NOMO-1 treated with dmso at 0.1 percent for 144 hours (cell line): ENCODE data around the gene RALGPS1.

ENCODE experiments used
- DNase-seq: peaks from one replicate; lab custom pipeline; 2025; ENCODE audit not compliant: unreplicated experiment; lab: John Stamatoyannopoulos, UW

RALGPS1 gene

GRCh38 chr9:127092041-127092608 is 177.5 kb downstream of the RALGPS1 start:
- no peak for DNase-seq

DNA sequence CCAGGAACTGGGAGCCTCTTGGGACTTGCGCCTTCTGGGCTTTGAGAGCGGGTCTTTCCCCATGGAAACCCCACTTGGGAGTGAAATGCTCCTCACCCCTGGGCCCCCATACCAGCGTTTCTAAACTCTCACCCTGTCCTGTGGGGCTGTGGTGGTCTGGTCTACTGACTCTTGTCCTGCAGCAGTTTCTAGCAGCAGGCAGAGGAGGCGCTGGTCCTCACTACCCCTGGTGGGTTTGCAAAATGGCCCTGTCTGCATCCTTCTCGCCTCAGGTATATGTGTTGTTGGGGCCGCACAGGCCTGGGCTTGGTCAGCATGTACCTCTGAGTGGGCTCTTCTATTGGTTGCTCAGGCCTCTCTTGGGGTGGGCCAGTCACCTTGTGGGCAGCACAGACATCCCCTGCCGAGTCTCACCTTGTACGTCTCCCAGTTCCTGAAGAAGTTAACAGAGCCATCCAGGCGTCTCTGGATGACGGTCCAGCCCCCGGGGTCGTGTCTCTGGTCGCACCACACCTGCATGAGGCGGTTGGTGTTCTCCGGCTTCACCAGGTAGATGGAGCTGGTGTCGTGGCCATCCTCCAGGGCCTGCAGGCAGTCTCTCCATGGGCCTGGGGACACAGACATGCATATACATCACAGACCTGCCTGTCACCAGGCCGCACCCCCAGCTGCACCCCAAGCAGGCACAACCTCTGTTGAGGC is 178.9 kb downstream of the RALGPS1 start:
- DNase-seq = no peak

DNA sequence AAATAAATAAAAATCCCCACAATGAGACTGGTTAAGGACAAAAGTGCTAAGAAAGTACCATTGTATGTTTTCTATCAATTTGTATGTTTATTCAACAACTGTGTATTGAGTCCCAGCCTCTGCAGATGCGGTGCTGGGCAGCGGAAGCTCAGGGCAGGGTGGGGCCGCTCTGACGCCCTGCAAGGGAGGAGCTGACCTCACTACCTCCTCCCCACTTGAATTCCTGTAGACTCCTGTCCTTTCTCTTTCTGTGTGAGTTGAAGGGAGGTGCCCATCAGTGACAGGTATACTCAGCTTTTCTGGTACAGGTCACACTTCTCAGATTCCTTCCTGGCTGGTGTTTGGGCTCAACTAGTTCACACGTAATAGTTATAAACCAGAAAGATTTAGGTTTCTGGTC is 180.8 kb downstream of the RALGPS1 start:
- DNase-seq = no peak

DNA sequence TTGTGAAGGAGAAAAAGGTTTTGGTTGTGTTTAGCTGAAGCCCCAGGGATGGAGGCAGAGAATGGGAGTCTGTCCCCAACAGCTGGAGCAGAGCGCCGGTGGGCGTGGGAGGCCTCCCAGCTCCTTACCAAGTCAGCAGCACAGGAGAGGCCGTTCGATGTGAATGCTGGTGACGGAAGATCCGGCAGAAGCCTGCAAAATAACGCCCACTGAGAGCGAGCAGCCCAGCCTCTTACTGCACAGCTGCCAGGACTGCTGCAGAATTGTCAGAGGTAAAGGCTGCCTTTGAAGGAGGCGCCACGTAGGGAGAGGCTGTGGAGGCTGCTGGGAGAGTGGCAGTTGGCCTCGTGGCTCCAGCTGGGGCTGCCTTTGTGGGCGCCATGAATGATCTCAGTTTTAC is 181.6 kb downstream of the RALGPS1 start:
- no peak for DNase-seq

DNA sequence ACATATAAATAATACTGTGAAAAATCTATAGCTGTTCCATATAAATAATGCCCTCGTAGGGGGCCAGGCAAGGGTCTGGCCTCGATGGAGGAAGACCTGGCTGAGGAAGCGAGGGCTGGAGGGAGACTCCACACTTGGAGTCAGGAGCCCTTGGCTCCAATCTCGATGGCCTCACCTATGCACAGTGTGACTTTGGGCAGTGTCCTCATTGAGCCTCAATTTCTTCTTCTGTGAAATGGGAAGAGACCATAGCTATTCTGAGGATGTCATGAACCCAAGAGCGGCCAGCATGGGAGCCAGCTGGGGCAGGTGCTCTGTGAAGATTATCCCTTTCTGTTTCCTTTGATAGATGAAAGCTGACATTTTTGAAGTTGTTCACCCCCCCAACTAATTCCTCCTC is 183.1 kb downstream of the RALGPS1 start:
- no peak for DNase-seq

- DNase-seq = no peak
These were observed 184.5 kb downstream of the RALGPS1 start for GRCh38 chr9:127098916-127099553.

- no peak for DNase-seq
These were observed 185.1 kb downstream of the RALGPS1 start for GRCh38 chr9:127099664-127100063.

DNA sequence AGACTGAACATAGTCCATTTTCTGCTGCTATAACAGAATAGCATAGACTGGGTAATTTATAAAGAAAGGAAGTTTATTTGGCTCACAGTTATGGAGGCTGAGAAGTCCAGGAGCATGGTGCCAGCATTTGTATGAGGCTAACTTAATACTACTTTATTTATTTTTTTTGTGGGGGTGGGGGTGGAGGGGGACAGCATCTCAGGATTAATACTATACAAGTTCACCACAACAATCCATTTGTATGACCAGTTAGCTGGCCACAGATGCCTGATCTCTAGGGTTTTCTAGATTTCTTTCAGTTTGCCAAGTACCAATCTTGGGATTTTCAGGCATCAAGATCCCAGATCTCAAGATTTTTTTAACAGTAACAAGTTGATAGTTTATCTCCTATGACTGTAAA is 187.6 kb downstream of the RALGPS1 start:
- no peak for DNase-seq

- DNase-seq = no peak
These were observed 188.2 kb downstream of the RALGPS1 start for GRCh38 chr9:127102788-127103187.

DNA sequence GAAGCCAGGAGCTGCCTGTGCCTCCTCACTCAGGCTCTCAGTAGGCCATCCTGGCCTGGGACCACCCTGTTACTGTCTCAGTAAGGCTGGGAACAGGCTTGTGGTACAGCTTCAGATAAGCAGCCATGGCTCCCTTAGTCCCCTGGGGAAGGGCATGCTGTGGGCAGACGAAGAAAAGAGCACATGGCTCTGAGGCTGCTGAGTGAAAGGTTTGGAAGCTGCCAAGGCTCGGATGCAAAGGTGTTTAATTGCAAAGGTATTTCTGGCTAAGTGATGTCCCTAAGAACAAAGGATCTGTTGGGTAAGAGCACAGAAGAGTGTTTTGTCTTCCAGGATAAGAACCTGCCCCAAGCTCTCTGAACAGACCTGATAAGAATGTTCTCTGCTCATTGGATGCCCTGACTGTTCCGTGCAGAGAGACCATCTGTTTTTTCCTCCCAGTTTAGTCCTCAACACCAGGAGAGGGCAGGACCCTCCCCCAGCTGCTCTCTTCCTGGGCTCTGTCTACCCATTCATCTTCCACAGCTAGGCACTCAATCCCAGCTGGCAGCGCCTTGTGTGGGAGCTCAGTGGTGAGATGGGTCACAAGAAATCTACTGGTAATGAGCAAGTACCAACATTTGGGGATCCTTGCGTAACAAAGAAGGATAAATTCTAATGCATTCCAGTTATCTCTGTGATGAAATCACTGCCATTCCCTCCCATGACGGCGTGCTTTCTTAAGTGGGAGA is 190.2 kb downstream of the RALGPS1 start:
- no peak for DNase-seq

GRCh38 chr9:127105805-127106465 is 191.4 kb downstream of the RALGPS1 start:
- no peak for DNase-seq

- DNase-seq = no peak
These were observed 191.9 kb downstream of the RALGPS1 start for GRCh38 chr9:127106466-127106855.

GRCh38 chr9:127107171-127107928 is 192.8 kb downstream of the RALGPS1 start:
- DNase-seq = no peak

DNA sequence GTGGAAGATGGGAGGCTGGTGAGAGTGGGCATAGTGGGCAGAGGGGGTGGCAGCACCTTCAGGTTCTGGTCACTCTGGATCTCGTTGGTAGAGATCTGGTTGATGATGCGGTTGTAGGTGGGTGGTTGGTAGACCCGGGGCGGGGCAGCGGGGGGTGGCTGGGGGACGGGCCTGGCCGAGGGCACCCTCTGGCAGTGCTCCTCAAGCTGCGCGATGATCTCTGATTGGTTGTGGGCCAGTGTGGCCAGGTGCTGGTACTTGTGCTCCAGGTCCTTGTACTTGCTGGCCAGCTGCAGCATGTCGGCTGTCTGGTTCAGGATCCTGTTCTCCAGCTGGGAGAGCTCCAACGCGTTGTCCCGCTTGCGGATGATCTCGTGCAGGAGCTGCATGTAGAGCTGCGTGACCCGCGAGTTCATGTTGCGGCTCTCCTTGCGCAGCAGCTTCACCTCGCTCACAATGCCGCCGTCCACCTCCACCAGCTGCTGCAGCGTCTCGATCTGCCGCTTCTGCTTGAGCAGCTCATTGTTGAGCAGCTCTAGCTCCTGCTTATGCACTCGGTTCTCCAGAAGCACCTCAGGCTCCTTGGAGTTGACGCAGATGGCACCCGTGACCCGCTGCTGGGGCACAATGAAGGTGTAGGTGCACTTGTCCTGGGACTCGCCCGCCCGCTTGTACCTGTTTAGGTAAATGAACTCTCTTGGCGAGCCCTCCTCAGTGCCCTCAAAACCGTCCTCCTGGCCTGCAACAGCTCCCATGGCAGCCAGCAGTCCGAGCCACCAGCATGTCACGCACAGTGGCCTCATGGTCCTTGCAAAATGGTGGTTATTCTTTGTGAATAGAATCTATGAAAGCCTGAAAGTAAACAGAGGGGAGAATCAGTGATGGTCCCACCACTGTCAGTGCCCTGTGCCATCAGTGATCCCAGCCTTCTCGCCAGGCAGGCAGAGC is 193.6 kb downstream of the RALGPS1 start:
- no peak for DNase-seq

DNA sequence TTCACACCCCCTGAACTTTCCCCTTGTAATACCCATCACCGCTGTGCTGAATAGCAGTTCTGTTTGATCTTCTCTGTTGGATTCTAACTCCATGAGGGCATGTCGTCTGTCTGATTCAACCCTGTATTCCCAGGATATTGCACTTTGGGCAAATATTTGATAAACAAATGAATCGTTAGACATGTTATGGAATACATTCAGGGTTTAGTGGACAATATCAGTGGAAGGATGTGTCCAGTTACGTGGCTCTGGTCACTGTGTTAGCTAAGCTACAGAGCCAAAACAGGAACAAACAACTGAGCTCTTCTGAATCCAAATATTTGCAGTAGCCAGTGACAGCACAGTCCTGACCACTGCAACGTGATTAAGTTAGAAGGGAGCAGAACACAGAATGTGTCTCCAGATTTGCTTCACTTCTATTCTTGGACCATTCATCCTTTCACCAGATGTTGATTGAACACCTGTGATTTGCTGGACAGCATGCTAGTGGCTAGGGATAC is 194.7 kb downstream of the RALGPS1 start:
- no peak for DNase-seq

- DNase-seq = no peak
These were observed 197.5 kb downstream of the RALGPS1 start for GRCh38 chr9:127112056-127112455.

DNA sequence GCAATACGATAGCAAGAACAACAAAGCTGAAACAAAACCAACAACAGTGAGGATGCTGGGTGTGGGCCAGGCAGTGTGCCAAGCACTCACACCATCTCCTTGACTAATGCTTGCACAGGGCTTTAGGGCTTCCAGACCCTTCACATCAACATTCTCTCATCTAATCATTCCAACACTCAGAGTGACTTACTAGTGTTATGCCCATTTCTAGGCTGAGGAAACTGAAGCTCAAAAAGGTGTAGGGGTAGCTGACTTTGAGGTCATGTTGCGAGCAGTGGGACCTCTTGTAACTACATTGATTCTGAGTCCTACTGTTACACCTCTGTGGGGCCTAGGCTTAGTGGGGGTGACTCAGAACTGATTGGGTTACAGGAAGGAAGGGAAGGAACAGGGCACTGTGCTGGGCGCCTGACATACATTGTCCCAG is 198.2 kb downstream of the RALGPS1 start:
- no peak for DNase-seq

DNA sequence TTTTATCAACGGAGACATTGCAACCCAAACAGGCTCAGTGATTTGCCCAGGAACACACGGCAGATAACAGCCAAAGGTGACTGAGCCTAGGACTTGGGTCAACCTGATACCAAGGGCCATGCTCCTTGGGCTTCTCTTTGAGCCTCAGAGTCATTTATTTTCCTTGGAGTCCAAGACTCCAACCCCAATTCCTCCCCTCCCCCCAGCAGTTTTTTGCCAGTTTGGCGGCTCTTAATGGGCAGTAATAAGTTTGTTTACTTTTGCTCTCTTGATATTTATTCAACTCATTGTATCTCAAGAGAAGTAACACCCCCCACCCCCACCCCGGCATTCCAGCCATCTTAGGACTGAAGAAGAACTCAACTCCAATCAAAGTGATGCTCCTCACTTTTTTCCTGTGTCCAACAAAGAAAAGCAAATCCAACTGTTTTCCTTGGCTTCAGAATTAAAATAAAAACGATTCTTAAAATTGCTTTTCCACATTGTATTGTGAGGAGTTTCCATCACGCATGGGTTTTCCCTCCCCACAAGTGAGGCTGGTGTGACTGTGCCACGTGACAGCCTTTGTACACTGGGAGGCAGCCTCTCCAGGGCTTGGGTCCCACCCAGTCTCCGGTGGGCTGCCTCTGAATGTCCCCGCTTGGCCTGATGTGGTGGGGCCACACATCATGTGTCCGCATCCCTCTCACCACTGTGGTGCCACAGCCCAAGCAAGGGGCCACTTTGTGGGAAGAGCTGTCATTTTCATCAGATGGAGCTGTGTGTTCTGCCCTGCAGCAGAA is 198.8 kb downstream of the RALGPS1 start:
- DNase-seq = no peak

- DNase-seq = no peak
These were observed 200.0 kb downstream of the RALGPS1 start for GRCh38 chr9:127114606-127115005.
